A549 treated with GW870086 at 1 μM for 4 hours (cell line): ENCODE measurements around the gene ARHGAP6. TPM values are rescaled to one million over a fixed set of nuclear protein-coding genes. Genes with fewer than 3 reads are reported as not detected.

Source experiments
- total RNA-seq: library from RNA; stranded (reverse); fragments of 200-300 nt; extraction: Qiagen RNA extraction; gene quantifications from 5 replicates; pipeline ENCODE4 v1.2.3, GENCODE V29; 2022; ENCODE audit warnings: low read depth

Gene ARHGAP6
- 0.07 TPM in 1 of 5 replicates, not detected in the others for total RNA-seq

GRCh38 chrX:11665168-11666111, at the start of gene ARHGAP6:
TSS of gene ARHGAP6 (minus strand) at chrX:11665920. CDS start at chrX:11664828, 1,092 bp downstream.

GRCh38 chrX:11293113-11293512, 372.6 kb downstream of the ARHGAP6 start, which contains the start of gene AMELX:
TSS of gene AMELX (plus strand) at chrX:11293413. CDS start at chrX:11294789, 1,376 bp downstream.

GRCh38 chrX:11111037-11111851, 554.5 kb downstream of the ARHGAP6 start, which contains the start of gene HCCS:
TSS of gene HCCS (plus strand) at chrX:11111332. CDS start at chrX:11112061, 729 bp downstream.

Other genes with a start within 250 kb of the ARHGAP6 start
- 19.5 to 23.3 TPM (median 20.1 TPM) in 5 replicates for gene MSL3, start 92.3 kb upstream of the ARHGAP6 start, total RNA-seq